ENCODE measurements around the gene CPN1.
"Not testable (repeated sequence)": the region's sequence is repeated elsewhere in the genome, so short reads cannot be mapped to it uniquely, and the experiment has no call there.

The CPN1 gene

GRCh38 chr10:100020886-100021253 lies 60.8 kb downstream of the CPN1 start:
- no peak for DNase-seq

GRCh38 chr10:100020142-100020885 lies 61.4 kb downstream of the CPN1 start:
- no peak for DNase-seq

- no peak for DNase-seq
These were observed 61.9 kb downstream of the CPN1 start for GRCh38 chr10:100019787-100020141.

- no peak for DNase-seq
These were observed 67.5 kb downstream of the CPN1 start for GRCh38 chr10:100014071-100014762.

GRCh38 chr10:100013621-100014020 lies 68.0 kb downstream of the CPN1 start:
- no peak for DNase-seq

GRCh38 chr10:100011906-100012305 lies 69.8 kb downstream of the CPN1 start:
- DNase-seq = not testable (repeated sequence)

- peak; percentile 83 to 84 for DNase-seq
These were observed 71.6 kb downstream of the CPN1 start, which contains the start of gene DNMBP for GRCh38 chr10:100009793-100010676. Gene DNMBP (minus strand): TSS chr10:100009947. CDS start chr10:99972124, 37,823 bp downstream.

GRCh38 chr10:100009283-100009792 lies 72.3 kb downstream of the CPN1 start:
- no peak for DNase-seq

GRCh38 chr10:100008708-100009282 lies 72.9 kb downstream of the CPN1 start:
- no peak for DNase-seq

GRCh38 chr10:100008142-100008522 lies 73.5 kb downstream of the CPN1 start:
- DNase-seq = no peak

GRCh38 chr10:100007231-100008141 lies 74.2 kb downstream of the CPN1 start:
- DNase-seq = no peak

- DNase-seq = peak in 1 of 2 experiments; percentile 13
These were observed 75.3 kb downstream of the CPN1 start for GRCh38 chr10:100006243-100006886.

- no peak for DNase-seq
These were observed 76.7 kb downstream of the CPN1 start for GRCh38 chr10:100004805-100005510.

GRCh38 chr10:100000109-100000644 lies 81.5 kb downstream of the CPN1 start:
- no peak for DNase-seq

- DNase-seq = no peak
These were observed 82.2 kb downstream of the CPN1 start for GRCh38 chr10:99999319-100000108.

GRCh38 chr10:99998889-99999288 lies 82.8 kb downstream of the CPN1 start:
- no peak for DNase-seq

- DNase-seq = no peak
These were observed 84.7 kb downstream of the CPN1 start for GRCh38 chr10:99996671-99997648.

GRCh38 chr10:99995713-99996112 lies 86.0 kb downstream of the CPN1 start:
- DNase-seq = no peak
